Ascending aorta (tissue), 2 donors: ENCODE results near the gene C4orf50. TPM values are rescaled to one million over a fixed set of nuclear protein-coding genes. Genes with fewer than 3 reads are reported as not detected.

Experiments
- DNase-seq, 2 donors: peaks; one replicate each; pipeline ENCODE4 v3.0.0-alpha.2; 2019; ENCODE audit warnings: low spot score in 2 of 2
- H3K27ac ChIP-seq, 2 donors: fragments of 200-600 bp; sonication (generic); one replicate each; pipeline ENCODE4 v1.5.1; 2016 to 2017; ENCODE audit warnings: mild to moderate bottlenecking in 1 of 2
- H3K27me3 ChIP-seq: fragments of 200-600 bp; sonication (generic); one replicate; pipeline ENCODE4 v1.5.1; 2017
- H3K36me3 ChIP-seq, 2 donors: fragments of 200-600 bp; sonication (generic); one replicate each; pipeline ENCODE4 v1.5.1; 2016
- H3K4me1 ChIP-seq, 2 donors: fragments of 200-600 bp; sonication (generic); one replicate each; pipeline ENCODE4 v1.5.1; 2016 to 2017; ENCODE audit warnings: mild to moderate bottlenecking in 1 of 2
- H3K4me3 ChIP-seq, 2 donors: fragments of 200-600 bp; sonication (generic); one replicate each; pipeline ENCODE4 v1.5.1; 2016 to 2017; ENCODE audit warnings: mild to moderate bottlenecking in 1 of 2
- H3K9me3 ChIP-seq, 2 donors: fragments of 200-600 bp; sonication (generic); one replicate each; pipeline ENCODE4 v1.5.1; 2016
- intact Hi-C: fragments of 100-400 bp; cut with DNase I; formaldehyde crosslinking; loops from one replicate; pipeline ENCODE4 v1.15.1; 2023
- total RNA-seq: library from RNA; depleted of rRNA; stranded (reverse); fragments of >200 nt; gene quantifications from one replicate; pipeline ENCODE4 v1.1.0, GENCODE V29; 2016
- TF ChIP-seq, protein P1 (sequence below), 3 experiments: fragments of 200-600 bp in 2 of 3; fragments of 450-650 bp in 1 of 3; sonication (generic) in 2 of 3; IDR thresholded peaks; one replicate each; pipeline ENCODE4 v1.5.1; 2016 to 2019; ENCODE audit warnings: antibody characterized with exemption in 3 of 3, mild to moderate bottlenecking in 1 of 3, moderate library complexity in 1 of 3

Gene C4orf50
- total RNA-seq, 1 donor from 2014 or later = not detected

DNA sequence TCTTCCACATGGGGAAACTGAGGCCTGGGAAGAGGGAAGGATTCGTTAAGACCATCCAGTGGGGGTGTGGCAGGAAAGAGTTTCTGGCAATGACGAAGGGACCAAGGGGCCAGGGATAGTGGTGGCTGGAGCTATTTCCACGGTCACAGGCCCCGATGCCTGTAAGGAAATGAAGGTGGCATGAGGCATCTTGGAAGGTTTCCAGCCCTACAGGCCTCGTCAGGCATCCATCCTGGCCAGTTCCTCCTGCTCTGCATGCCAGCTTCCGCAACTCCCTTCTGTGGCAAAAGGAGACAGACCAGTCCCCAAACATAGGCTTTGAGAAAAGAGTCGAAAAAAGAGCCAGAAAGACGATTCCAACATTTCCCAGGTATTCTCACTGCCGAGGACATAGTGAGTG, 9.2 kb upstream of the C4orf50 start:
- DNase-seq = no peak
- H3K9me3 ChIP-seq = no peaks in the 10 kb centered on the region
- intact Hi-C loops = no loop called here
- no peaks in the 10 kb centered on the region for H3K36me3 ChIP-seq
- H3K27me3 ChIP-seq = no peaks in the 10 kb centered on the region
- H3K27ac ChIP-seq = no peak overlapping the region
- TF ChIP-seq, protein P1, sequence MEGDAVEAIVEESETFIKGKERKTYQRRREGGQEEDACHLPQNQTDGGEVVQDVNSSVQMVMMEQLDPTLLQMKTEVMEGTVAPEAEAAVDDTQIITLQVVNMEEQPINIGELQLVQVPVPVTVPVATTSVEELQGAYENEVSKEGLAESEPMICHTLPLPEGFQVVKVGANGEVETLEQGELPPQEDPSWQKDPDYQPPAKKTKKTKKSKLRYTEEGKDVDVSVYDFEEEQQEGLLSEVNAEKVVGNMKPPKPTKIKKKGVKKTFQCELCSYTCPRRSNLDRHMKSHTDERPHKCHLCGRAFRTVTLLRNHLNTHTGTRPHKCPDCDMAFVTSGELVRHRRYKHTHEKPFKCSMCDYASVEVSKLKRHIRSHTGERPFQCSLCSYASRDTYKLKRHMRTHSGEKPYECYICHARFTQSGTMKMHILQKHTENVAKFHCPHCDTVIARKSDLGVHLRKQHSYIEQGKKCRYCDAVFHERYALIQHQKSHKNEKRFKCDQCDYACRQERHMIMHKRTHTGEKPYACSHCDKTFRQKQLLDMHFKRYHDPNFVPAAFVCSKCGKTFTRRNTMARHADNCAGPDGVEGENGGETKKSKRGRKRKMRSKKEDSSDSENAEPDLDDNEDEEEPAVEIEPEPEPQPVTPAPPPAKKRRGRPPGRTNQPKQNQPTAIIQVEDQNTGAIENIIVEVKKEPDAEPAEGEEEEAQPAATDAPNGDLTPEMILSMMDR (IDR thresholded peaks at IDR 0.05) = no peak
- H3K4me1 ChIP-seq = no peaks in the 10 kb centered on the region
- no peak overlapping the region for H3K4me3 ChIP-seq

GRCh38 chr4:6024313-6024960, 6.2 kb upstream of the C4orf50 start:
- TF ChIP-seq, protein P1 (IDR thresholded peaks at IDR 0.05) = no peak
- H3K4me3 ChIP-seq = no peak overlapping the region
- intact Hi-C loops = no loop called here

GRCh38 chr4:6023731-6024130, 5.5 kb upstream of the C4orf50 start:
- Histone ChIP-seq H3K9me3 (no peaks in the 10 kb centered on the region), H3K27ac (no peak overlapping the region), H3K4me3 (no peak overlapping the region), H3K4me1 (no peaks in the 10 kb centered on the region), H3K27me3 (no peaks in the 10 kb centered on the region), H3K36me3 (no peaks in the 10 kb centered on the region)
- intact Hi-C loops = no loop called here
- no peak for DNase-seq
- TF ChIP-seq, protein P1 (IDR thresholded peaks at IDR 0.05) = no peak

More at GRCh38 chr4:6024313-6024960, 6.2 kb upstream of the C4orf50 start:
- H3K9me3 ChIP-seq = no peaks in the 10 kb centered on the region
- no peaks in the 10 kb centered on the region for H3K4me1 ChIP-seq
- H3K36me3 ChIP-seq = no peaks in the 10 kb centered on the region
- no peak overlapping the region for H3K27ac ChIP-seq
- H3K27me3 ChIP-seq = no peaks in the 10 kb centered on the region
- DNase-seq = no peak

DNA sequence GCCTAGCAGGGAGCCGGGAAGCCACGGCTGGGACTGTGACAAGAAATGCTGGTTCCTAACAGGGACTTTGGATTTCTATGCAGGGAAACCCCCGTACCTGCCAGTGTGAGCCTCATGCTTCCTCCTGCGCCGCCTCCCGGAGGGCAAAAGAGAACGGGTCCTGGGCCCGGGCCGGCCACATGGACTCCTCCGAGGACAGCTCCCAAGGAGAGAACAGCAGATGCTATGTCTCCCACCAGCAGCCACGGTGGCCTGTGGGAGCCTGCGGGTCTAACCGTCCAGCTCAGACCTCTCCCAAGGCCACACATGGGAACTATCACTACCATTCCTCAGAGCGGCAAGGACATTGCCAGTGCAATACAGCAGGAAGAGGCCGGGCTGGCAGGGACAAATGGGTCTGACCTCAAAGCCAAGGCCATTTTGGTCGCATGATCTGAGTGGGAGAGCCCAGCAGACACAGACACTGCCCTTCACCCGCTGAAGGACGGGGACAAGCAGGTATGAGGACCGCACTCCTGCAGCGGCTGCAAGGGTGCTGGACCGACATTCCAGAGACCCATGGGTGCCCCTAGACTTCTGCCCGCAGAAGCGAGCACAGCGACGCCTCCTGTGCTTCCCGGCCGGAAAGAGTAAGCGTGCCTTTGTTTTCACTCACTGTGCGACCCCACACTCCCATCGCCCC, 4.5 kb upstream of the C4orf50 start:
- intact Hi-C loops = no loop called here
- Histone ChIP-seq H3K27me3 (no peaks in the 10 kb centered on the region), H3K4me3 (no peak overlapping the region), H3K4me1 (no peaks in the 10 kb centered on the region), H3K27ac (no peak overlapping the region), H3K36me3 (no peaks in the 10 kb centered on the region), H3K9me3 (no peaks in the 10 kb centered on the region)
- TF ChIP-seq, protein P1 (IDR thresholded peaks at IDR 0.05) = no peak
- DNase-seq = no peak

DNA sequence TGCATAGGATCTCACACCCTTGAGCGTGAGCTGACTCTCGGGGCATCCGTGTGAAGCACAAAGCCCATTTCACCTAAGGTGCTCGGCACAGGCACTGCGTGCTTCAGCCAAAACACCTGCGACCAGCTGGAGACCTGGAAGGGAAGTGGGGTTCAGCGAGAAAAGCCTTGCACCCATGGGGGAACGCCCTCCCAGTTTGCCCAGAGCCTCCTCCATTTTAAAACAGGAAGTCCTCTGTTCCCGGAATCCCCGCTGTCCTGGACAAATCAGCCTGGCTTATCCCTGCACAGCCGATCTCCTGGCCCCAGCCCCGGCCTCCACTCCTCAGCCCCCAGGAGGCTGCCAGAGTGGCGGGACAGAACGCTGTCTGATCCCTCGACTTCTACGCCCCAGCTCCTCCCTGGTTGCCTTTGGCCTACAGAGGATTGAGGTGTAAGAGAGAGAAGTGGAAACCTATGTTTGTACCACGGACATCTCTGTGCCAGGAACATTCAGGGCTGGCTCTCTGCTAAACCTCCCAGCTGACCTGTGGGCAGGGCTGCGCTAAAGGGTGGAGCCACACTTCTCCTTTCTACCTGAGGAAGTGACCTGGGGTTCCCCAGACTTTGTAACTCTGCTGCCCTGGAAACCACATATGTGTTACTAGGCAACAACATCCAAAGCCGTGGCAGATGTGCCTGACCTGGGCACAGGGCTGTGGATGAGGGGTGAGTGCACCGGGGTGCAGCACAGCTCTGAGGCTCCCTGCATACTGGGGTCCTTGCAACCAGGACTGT, 3.8 kb upstream of the C4orf50 start:
- Histone ChIP-seq H3K27me3 (no peaks in the 10 kb centered on the region), H3K27ac (no peak overlapping the region), H3K4me1 (no peaks in the 10 kb centered on the region), H3K36me3 (no peaks in the 10 kb centered on the region), H3K4me3 (no peak overlapping the region), H3K9me3 (no peaks in the 10 kb centered on the region)
- no peak for DNase-seq
- TF ChIP-seq, protein P1 (IDR thresholded peaks at IDR 0.05) = no peak
- intact Hi-C loops = no loop called here
